Measurements from ENCODE around the gene RPRD1A.
A peak's percentile ranks its signal among the peaks of the same experiment; 100 is the strongest.
"Not testable (repeated sequence)": the region's sequence is repeated elsewhere in the genome, so short reads cannot be mapped to it uniquely, and the experiment has no call there.

The RPRD1A gene

GRCh38 chr18:36024241-36024640 is 43.1 kb downstream of the RPRD1A start:
- not testable (repeated sequence) for DNase-seq

- no peak for DNase-seq
These were observed 44.0 kb downstream of the RPRD1A start for GRCh38 chr18:36023336-36023735.

DNA sequence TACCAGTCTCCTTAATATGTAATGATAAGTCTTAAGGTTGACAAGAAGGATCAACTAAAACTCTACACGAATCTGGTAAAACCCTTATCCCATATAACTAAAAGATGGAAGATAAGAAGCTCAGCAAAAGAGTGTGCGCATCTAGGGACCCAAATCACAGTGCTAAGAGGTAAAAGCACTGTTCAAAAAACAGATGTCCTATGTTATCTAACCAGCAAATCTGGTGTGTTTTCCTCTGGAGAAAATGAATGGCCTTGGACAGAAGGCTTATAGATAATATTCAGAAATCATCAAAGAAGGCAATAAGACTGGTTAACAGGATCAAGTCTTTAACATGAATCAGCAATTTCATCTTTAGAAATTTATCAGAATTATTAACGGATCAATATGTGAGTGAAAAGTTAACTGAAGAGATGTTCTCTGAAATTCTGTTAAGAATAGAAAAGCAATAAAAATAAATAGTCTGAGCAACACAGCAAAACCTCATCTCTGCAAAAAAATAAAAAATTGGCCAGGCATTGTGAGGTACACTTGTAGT is 47.1 kb downstream of the RPRD1A start:
- no peak for DNase-seq

GRCh38 chr18:36017232-36017631 is 50.1 kb downstream of the RPRD1A start:
- no peak for DNase-seq

GRCh38 chr18:36015629-36016028 is 51.7 kb downstream of the RPRD1A start:
- no peak for DNase-seq

GRCh38 chr18:36012891-36013290 is 54.5 kb downstream of the RPRD1A start:
- DNase-seq: no peak

DNA sequence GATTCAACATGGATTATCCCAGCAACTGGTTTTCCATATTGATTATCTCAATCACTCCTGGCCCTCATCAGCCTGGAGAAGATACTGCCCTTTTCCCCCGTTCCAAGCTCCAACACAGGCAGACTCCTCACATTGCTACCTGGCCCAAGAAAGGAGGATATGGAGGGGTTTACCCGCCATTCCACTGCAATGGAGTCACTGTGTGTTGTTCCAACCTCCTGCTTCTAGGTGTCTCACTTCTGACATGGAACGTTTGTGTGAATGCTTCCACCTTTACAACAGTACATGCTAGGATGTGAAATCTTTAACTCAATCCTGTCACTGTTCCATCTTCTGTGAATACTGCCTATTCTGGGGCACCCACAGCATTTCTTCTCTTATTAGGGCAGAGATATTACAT is 58.1 kb downstream of the RPRD1A start:
- no peak for DNase-seq

DNA sequence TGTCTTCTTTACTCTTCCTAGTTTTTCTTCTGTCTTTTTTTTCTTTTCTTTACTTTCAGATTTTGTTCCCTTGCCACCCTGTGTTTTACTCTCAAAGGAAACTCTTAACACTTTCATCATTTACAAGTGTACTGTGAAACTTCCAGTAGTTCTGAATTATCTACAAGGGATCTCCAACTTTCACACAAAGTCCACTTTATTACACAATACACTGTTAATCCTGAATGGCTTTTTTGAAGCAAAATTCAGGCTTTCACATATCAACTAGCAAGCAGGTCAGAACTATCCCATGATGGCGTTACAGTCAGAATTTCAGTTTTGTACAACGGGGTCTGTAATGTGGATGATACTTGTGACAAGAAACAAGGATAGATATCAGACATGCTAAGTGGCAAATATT is 60.4 kb downstream of the RPRD1A start:
- DNase-seq: no peak

DNA sequence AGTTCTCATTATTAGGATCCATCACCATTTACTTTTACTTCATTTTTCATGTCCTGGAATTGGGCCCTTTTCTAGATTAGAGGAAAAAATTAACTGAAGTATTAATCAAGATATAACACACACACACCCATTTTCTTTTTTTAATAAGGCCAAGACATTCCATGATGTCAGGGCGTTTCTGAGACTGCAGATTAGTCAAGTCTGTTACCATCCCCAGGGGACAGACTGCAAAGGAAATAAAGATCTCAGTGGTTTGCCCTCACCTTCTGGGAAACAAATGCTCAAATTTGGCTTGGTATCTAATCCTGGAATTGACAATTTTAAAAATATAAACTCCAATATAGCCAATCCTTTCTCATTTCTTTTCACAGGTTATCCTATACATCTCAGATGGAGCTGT is 67.4 kb downstream of the RPRD1A start:
- no peak for DNase-seq

GRCh38 chr18:35998967-35999366 is 68.4 kb downstream of the RPRD1A start:
- DNase-seq: no peak

GRCh38 chr18:35993013-35993412 is 74.3 kb downstream of the RPRD1A start:
- no peak for DNase-seq

DNA sequence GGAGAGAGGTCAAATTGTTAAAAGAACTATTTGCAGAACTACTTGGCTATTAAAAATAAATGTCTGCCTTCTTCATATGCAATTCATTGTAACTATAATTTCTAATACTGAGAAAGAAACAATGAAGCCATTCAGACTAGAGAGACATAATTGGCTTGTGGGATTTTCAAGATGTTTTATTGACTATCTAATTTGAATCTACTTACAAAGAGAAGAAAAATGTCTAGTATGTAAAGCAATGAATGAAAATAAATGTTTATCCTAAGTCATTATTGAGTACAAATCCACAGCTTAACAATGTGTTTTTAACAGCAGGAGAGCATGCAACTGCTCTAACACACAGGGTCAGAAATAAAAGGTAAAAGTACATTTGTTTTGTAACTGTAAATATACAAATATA is 75.7 kb downstream of the RPRD1A start:
- no peak for DNase-seq

DNA sequence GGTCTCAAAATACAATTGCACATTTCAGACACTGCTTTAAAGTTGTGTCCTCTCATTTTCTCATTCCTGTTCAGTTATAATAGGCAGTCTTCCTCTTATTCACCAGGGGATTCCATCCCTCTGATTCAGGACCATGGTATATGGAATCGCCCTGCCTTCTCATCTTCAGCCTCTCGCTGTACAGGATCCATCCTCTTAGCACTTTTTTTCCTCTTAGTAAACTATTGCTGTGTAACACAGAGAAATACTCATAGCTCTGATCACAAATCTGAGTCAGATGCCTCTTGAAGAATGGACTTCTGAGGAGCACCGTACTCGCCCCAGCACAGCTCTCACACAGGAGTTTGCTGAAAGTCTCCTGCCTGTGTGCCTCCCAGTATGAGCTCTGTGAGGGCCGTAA is 83.5 kb downstream of the RPRD1A start:
- DNase-seq: no peak

- DNase-seq: no peak
These were observed 84.2 kb downstream of the RPRD1A start for GRCh38 chr18:35983147-35983546.

- no peak for DNase-seq
These were observed 84.8 kb downstream of the RPRD1A start for GRCh38 chr18:35982409-35983114.

DNA sequence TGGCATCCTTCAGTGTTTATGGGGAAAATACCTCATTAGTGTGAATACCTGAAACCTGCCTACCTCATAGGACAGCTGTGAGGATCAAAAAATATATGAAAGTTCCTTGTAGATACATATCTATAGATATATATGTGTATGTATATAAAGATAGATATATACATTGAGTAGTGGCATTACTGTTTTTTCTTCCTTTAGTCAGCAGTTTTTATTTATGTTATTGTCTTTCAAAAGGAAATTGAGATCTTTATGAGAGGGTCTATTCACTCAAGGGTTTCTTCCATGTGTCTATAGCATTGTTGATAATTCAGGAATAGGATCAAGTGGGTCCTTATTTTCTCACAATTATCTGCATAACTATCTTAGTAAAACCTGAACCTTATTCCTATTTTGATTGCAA is 88.2 kb downstream of the RPRD1A start:
- DNase-seq: no peak

DNA sequence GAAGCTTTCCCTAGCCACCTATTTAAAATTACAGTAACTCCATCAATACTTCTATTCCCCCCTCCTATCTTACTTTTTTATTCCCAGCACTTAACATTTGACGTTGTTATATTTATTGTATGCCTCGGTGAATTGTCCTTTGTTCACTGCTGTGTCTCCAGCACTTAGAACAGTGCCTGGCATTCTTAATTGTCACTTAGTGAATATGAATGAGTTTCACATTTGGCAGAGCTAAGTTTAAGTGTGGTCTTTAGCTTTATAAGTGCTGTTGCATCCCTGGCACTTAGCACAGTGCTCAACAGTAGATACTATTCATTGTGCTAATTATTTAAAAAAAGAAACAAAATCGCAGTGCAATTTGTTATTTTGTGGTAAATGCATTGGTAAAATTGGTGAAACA is 93.2 kb downstream of the RPRD1A start:
- DNase-seq: no peak

- DNase-seq: no peak
These were observed 93.7 kb downstream of the RPRD1A start for GRCh38 chr18:35973650-35974049.

GRCh38 chr18:35972197-35973000 is 95.0 kb downstream of the RPRD1A start, which contains the start of gene RMP24:
Gene RMP24, plus strand, starts transcription at chr18:35972679.
- peak; percentile 89 for DNase-seq

GRCh38 chr18:35971661-35972196 is 95.6 kb downstream of the RPRD1A start:
- DNase-seq: no peak

DNA sequence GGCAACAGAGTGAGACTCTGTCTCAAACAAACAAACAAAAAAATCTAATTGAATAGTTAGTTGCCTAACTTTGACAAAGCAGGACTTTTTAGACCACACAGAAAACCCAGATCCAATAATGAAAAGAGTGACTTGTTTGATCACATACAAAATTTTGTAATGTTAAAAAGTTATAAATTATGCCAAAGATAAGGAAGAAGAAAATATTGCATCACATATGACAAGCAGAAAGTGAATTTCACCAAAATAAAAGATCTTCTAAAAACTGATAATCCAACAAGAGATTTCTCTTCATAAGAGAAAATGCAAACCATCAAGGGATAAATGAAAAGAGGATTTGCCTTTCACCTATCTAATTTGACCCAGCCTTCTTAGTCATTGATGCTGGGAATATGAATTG is 97.7 kb downstream of the RPRD1A start:
- DNase-seq: no peak

DNA sequence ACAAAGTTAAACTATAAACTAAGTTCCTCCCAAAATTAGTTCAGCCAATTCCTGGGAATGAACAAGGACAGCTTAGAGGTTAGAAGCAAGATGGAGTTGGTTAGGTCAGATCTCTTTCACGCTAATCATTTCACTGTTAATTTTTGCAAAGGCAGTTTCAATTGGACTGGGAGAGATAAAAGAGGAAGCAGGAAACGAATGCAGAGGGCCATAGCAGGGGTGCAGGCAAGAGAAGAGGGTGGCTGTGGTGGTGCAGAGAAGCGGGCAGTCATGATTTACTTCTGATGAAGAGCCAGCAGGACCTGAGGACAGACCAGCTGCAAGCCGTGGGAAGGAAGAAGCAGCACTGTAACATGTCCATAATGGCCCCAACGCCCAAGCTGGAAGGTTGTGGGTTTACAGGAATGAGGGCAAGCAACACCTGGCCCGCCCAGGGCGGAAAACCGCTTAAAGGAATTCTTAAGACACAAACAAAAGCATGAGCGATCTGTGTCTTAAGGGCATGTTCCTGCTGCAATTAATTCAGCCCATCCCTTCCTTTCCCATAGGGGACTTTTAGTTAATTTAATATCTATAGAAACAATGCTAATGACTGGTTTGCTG is 99.0 kb downstream of the RPRD1A start:
- DNase-seq: no peak

DNA sequence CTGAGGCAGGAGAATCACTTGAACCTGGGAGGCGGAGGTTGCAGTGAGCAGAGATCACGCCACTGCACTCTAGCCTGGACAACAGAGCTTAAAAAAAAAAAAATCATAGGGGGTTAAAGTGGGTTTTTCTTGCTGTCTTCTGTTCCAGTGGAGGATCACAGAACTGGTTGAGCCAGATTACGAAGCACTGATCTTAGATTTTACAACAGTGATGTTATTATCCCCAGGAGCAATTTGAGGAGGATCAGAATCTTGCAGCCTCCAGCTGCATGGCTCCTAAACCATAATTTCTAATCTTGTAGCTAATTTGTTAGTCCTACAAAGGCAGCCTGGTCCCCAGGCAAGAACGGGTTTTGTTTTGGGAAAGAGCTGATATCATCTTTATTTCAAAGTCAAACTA is 99.5 kb downstream of the RPRD1A start:
- DNase-seq: not testable (repeated sequence)

Data from activated T-cell treated with anti-CD3 and anti-CD28 coated beads for 4 hours (primary cell).